Measurements from ENCODE around the gene LMOD2. TPM values are rescaled to one million over a fixed set of nuclear protein-coding genes. Genes with fewer than 3 reads are reported as not detected.
A peak's percentile ranks its signal among the peaks of the same experiment; 100 is the strongest.

The LMOD2 gene
- total and polyA plus RNA-seq, 9 of the 15 experiments (the other 6 are each of a cell fraction or from before 2014, with no cell fraction given): 0.04 TPM; not detected in 8

- no peak overlapping the region for H2AFZ ChIP-seq (ENCODE audit: low read depth, low read length)
- H4K20me1 ChIP-seq (replicated peaks; ENCODE audit: control insufficient read depth, insufficient read depth, low read length): no peaks in the 10 kb centered on the region; the same call in 1 of the 2 replicates
- ATAC-seq (peak; percentile 76), DNase-seq (ENCODE audit: extremely low read depth in 1 of 4, low spot score in 3 of 4) (peak in 2 of 4 experiments; percentile 71 to 81), FAIRE-seq (peak; percentile 82)
- no peak overlapping the region for H3K4me3 ChIP-seq
- CTCF ChIA-PET (ENCODE audit: low intra/inter-chr PET ratio): interaction anchor here (0.7 kb wide), 1 partner anchor 245 kb away, joined by 3 read pairs; no protein-coding TSS in a partner anchor
- H3K27ac ChIP-seq (ENCODE audit: extremely low read depth, low read depth, low read length): peak overlapping the region; percentile 18; the same call in 2 of the 3 replicates
- H3K79me2 ChIP-seq (ENCODE audit: control insufficient read depth, insufficient read depth, low read length): peaks cover 84% of the 10 kb centered on the region
- H3K4me1 ChIP-seq (replicated peaks in 1 of 2; ENCODE audit: control insufficient read depth in 2 of 2, insufficient read depth in 2 of 2, low read length in 2 of 2): peaks cover 0 to 54% of the 10 kb centered on the region in 2 experiments; a peak in 4 of 5 replicates
- POLR2A ChIA-PET: no interaction called here
- peak overlapping the region in 1 of 2 experiments; percentile 19; a peak in 1 of 4 replicates for H3K9ac ChIP-seq (ENCODE audit: insufficient read depth in 1 of 2, low read depth in 2 of 2, low read length in 2 of 2)
- no TSS peak for BruUV-seq (replicated peaks)
- intact Hi-C loops (cut with micrococcal nuclease) (loop anchor here (1.0 to 5.0 kb wide), 2 partner anchors 35 to 75 kb away; no protein-coding TSS in a partner anchor), in situ Hi-C loops (cut with MboI) (no loop called here)
- peak overlapping the region; percentile 42 for H3K4me2 ChIP-seq (ENCODE audit: insufficient read depth, low read length)
- H3K9me1 ChIP-seq (ENCODE audit: control insufficient read depth, insufficient read depth, low read length): no peaks in the 10 kb centered on the region
- peaks cover 35% of the 10 kb centered on the region for H3K36me3 ChIP-seq (ENCODE audit: control insufficient read depth, insufficient read depth, low read length)
- no peaks in the 10 kb centered on the region for H3K27me3 ChIP-seq (ENCODE audit: control insufficient read depth in 2 of 2, insufficient read depth in 2 of 2, low read length in 2 of 2)
- H3K9me3 ChIP-seq (replicated peaks; ENCODE audit: control insufficient read depth, insufficient read depth, low read depth, low read length): no peaks in the 10 kb centered on the region
- peak; percentile 63; the same call in 1 of the 2 replicates for TF ChIP-seq SMARCE1 (IDR thresholded peaks at IDR 0.05)
- no peak for TF ChIP-seq PPARD (CRISPR knock-in tag; IDR thresholded peaks at IDR 0.05)
- peak; percentile 68 for TF ChIP-seq DPF2 (IDR thresholded peaks at IDR 0.05)
- 0 out of 2 replicates have a peak, but pooled peaks have one; percentile 30 for TF ChIP-seq POLR2A (conservative IDR thresholded peaks at IDR 0.05)
- no peak for TF ChIP-seq SMARCB1 (IDR thresholded peaks at IDR 0.05; ENCODE audit: insufficient read length, low read depth)
- TF ChIP-seq BRF2 (IDR thresholded peaks at IDR 0.05; ENCODE audit: borderline replicate concordance, insufficient read depth, insufficient read length): no peak
- TF ChIP-seq SMARCA4 (IDR thresholded peaks at IDR 0.05): peak; percentile 82
- TF ChIP-seq ZNF3 (CRISPR knock-in tag; IDR thresholded peaks at IDR 0.05): no peak
- TF ChIP-seq MBD1 (CRISPR knock-in tag; IDR thresholded peaks at IDR 0.05): no peak
- no peak for TF ChIP-seq ZBTB26 (CRISPR knock-in tag; IDR thresholded peaks at IDR 0.05)
- TF ChIP-seq ZNF589 (CRISPR knock-in tag; IDR thresholded peaks at IDR 0.05; ENCODE audit: low read depth): 0 out of 2 replicates have a peak, but pooled peaks have one; percentile 38
- TF ChIP-seq RNF2 (IDR thresholded peaks at IDR 0.05): 0 out of 2 replicates have a peak, but pooled peaks have one; percentile 20
- TF ChIP-seq UBTF (IDR thresholded peaks at IDR 0.05; ENCODE audit: borderline replicate concordance in 1 of 2, low read depth in 2 of 2, low read length in 2 of 2): no peak
- TF ChIP-seq ETV6 (IDR thresholded peaks at IDR 0.05; ENCODE audit: borderline replicate concordance in 1 of 2, low read depth in 2 of 2, low read length in 1 of 2): peak in 1 of 2 experiments; percentile 61; a peak in 1 of 4 replicates
- no peak for TF ChIP-seq ETV6 (CRISPR knock-in tag; IDR thresholded peaks at IDR 0.05; ENCODE audit: borderline replicate concordance)
Observed at GRCh38 chr7:123711832-123712293, 56.2 kb downstream of the LMOD2 start.
